Measurements from ENCODE around the gene KPNA1. TPM values are rescaled to one million over a fixed set of nuclear protein-coding genes. Genes with fewer than 3 reads are reported as not detected.

KPNA1 gene
- polyA plus RNA-seq, 6 donors from 2014 or later, result 31.5 to 44.1 (median 34.5) TPM

GRCh38 chr3:122546151-122546550 is 31.4 kb upstream of the KPNA1 start:
- Mint-ChIP-seq H3K36me3 (peaks cover 32 to 38% of the 10 kb centered on the region in 2 donors), H3K4me3 (no peak overlapping the region), H3K27me3 (no peaks in the 10 kb centered on the region), H3K4me1 (peaks cover 0 to 4% (median 0%) of the 10 kb centered on the region in 3 donors), H3K27ac (no peak overlapping the region), H3K9me3 (no peaks in the 10 kb centered on the region)
- no peak for DNase-seq
- no peak for ATAC-seq (ENCODE audit: low read depth in 2 of 2)

GRCh38 chr3:122538956-122539490 is 24.3 kb upstream of the KPNA1 start:
- Mint-ChIP-seq H3K9me3 (no peaks in the 10 kb centered on the region), H3K27me3 (no peaks in the 10 kb centered on the region), H3K36me3 (peaks cover 26% of the 10 kb centered on the region in 2 donors), H3K27ac (peak overlapping the region in 4 of 6 donors; percentile 8 to 87 (median 50)), H3K4me1 (peaks cover 1 to 7% (median 4%) of the 10 kb centered on the region in 3 donors), H3K4me3 (peak overlapping the region in 1 of 8 donors; percentile 10)
- ATAC-seq (ENCODE audit: low read depth in 2 of 2) (no peak), DNase-seq (no peak)

DNA sequence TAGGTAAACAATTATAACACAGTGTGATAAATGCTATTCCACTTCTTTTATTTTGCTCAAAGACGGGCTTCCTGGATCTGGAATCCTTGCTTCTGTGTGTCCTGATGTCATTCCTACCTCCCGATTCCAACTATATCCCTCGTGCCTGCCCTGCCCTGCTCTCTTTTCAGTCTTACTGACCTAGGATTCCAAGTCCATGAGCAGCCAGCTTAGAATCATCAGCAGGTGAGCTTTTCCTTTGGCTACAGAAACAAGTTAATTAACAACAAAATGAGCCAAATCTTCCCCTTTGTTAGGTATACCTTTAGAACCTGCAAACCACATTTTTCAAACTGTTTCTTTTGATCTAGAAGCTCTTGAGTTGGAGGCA is 21.9 kb upstream of the KPNA1 start:
- peaks cover 1 to 7% (median 4%) of the 10 kb centered on the region in 3 donors for H3K4me1 Mint-ChIP-seq
- H3K27ac Mint-ChIP-seq, result peak overlapping the region in 1 of 6 donors; percentile 9
- H3K4me3 Mint-ChIP-seq, result no peak overlapping the region
- DNase-seq (no peak), ATAC-seq (ENCODE audit: low read depth in 2 of 2) (no peak)
- no peaks in the 10 kb centered on the region for H3K9me3 Mint-ChIP-seq
- H3K27me3 Mint-ChIP-seq, result no peaks in the 10 kb centered on the region
- peaks cover 31 to 46% of the 10 kb centered on the region in 2 donors for H3K36me3 Mint-ChIP-seq

- no peak overlapping the region for H3K27ac Mint-ChIP-seq
- no peak overlapping the region for H3K4me3 Mint-ChIP-seq
- no peaks in the 10 kb centered on the region for H3K27me3 Mint-ChIP-seq
- peaks cover 1 to 7% (median 4%) of the 10 kb centered on the region in 3 donors for H3K4me1 Mint-ChIP-seq
- DNase-seq (no peak), ATAC-seq (ENCODE audit: low read depth in 2 of 2) (no peak)
- H3K9me3 Mint-ChIP-seq, result no peaks in the 10 kb centered on the region
- peaks cover 31 to 47% of the 10 kb centered on the region in 2 donors for H3K36me3 Mint-ChIP-seq
Observed at GRCh38 chr3:122535964-122536631, 21.4 kb upstream of the KPNA1 start.

DNA sequence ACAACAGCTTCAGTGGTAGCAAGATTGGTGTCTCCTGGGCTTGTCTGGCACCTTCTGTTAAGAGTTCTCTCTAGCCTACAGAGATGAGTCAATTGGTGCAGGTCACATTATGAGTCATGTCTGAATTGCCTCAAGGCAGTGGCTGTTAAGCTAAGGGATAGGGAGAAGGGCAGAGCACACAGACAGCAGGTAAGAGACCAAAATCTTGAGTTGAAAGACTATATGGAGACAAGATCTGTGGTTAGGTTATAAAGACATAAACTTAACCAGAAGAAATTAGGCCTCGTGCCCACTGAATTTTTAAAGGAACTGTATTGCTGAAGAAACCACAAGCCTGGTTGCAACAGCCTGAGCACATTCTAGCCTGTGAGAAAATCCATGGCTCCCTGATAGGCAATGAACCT is 19.2 kb upstream of the KPNA1 start:
- no peak for ATAC-seq (ENCODE audit: low read depth in 2 of 2)

DNA sequence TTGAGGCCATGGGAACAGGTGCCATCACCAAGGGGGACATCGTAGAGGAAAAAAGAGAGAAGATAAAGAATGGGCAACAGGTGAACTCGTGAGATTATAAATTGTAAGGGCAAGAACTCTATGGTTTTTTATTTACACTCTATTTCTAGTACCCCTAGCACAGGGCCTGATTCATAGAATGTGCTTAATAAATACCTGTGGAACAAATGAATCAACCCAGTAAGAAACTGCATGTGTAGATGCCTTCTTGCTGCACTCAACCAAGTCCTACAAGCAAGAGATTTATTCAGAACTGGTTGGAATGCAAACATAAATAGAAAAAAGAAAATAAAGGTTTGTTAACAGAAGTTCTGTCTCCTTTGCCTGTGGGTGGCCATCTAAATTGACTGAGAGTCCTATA is 18.7 kb upstream of the KPNA1 start:
- ATAC-seq (ENCODE audit: low read depth in 2 of 2) (no peak), DNase-seq (no peak)
- Mint-ChIP-seq H3K27me3 (no peaks in the 10 kb centered on the region), H3K36me3 (peaks cover 17 to 38% of the 10 kb centered on the region in 2 donors), H3K4me1 (no peaks in the 10 kb centered on the region), H3K9me3 (no peaks in the 10 kb centered on the region), H3K27ac (no peak overlapping the region), H3K4me3 (no peak overlapping the region)

More for the DNA sequence above, 19.2 kb upstream of the KPNA1 start:
- no peak overlapping the region for H3K27ac Mint-ChIP-seq
- H3K27me3 Mint-ChIP-seq, result no peaks in the 10 kb centered on the region
- DNase-seq, result no peak
- H3K4me1 Mint-ChIP-seq, result peaks cover 0 to 3% (median 0%) of the 10 kb centered on the region in 3 donors
- peaks cover 20 to 38% of the 10 kb centered on the region in 2 donors for H3K36me3 Mint-ChIP-seq
- H3K9me3 Mint-ChIP-seq, result no peaks in the 10 kb centered on the region
- H3K4me3 Mint-ChIP-seq, result no peak overlapping the region

DNA sequence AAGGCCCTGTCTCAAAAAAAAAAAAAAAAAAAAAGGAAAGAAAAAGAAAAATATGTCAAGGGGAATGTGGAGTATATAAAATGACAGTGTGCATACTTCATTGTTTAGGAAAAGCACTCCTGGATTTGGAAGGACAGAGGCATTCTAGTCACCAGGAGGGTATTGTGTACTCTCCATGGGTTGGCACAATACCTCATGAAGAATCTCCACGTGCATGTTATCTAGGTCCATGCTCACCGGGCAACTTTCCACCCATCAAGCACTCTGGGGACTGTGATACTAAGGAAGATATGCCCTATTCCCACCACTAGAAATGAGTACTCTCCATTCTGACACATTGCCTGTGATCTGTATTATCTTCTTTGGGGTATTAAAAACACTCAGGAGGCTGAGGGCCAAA is 15.4 kb upstream of the KPNA1 start:
- Mint-ChIP-seq H3K4me1 (no peaks in the 10 kb centered on the region), H3K27me3 (no peaks in the 10 kb centered on the region), H3K36me3 (peaks cover 8 to 28% of the 10 kb centered on the region in 2 donors), H3K27ac (peak overlapping the region in 1 of 6 donors; percentile 13), H3K4me3 (no peak overlapping the region), H3K9me3 (no peaks in the 10 kb centered on the region)
- ATAC-seq (ENCODE audit: low read depth in 2 of 2) (no peak), DNase-seq (no peak)

DNA sequence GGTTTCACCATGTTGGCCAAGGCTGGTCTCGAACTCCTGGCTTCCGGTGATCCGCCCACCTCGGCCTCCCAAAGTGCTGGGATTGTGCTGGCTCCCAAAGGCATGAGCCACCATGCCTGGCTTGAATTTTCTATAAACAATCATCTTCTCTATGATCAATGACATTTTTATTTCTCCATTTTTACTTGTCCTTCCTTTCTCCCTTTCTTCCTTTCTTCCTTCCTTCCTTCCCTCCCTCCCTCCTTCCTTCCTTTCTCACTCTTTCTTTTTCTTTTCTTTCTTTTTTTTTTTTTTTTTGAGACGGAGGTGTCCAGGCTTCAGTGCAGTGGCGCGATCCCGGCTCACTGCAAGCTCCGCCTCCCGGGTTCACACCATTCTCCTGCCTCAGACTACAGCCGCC is 8.6 kb upstream of the KPNA1 start:
- Mint-ChIP-seq H3K27ac (no peak overlapping the region), H3K4me1 (no peaks in the 10 kb centered on the region), H3K36me3 (no peaks in the 10 kb centered on the region), H3K4me3 (no peak overlapping the region), H3K27me3 (no peaks in the 10 kb centered on the region), H3K9me3 (no peaks in the 10 kb centered on the region)
- no peak for DNase-seq
- ATAC-seq (ENCODE audit: low read depth in 2 of 2), result no peak

GRCh38 chr3:122520861-122521260 is 6.1 kb upstream of the KPNA1 start:
- Mint-ChIP-seq H3K27ac (no peak overlapping the region), H3K36me3 (no peaks in the 10 kb centered on the region), H3K4me3 (peak overlapping the region in 1 of 8 donors; percentile 18)

GRCh38 chr3:122519693-122520092 is 5.0 kb upstream of the KPNA1 start:
- DNase-seq (no peak), ATAC-seq (ENCODE audit: low read depth in 2 of 2) (no peak)
- Mint-ChIP-seq H3K27ac (no peak overlapping the region), H3K27me3 (no peaks in the 10 kb centered on the region), H3K9me3 (no peaks in the 10 kb centered on the region), H3K4me3 (no peak overlapping the region), H3K36me3 (no peaks in the 10 kb centered on the region), H3K4me1 (peaks cover 4 to 5% (median 4%) of the 10 kb centered on the region in 3 donors)

More at GRCh38 chr3:122520861-122521260, 6.1 kb upstream of the KPNA1 start:
- H3K9me3 Mint-ChIP-seq, result no peaks in the 10 kb centered on the region
- no peaks in the 10 kb centered on the region for H3K27me3 Mint-ChIP-seq
- no peak for ATAC-seq (ENCODE audit: low read depth in 2 of 2)
- no peaks in the 10 kb centered on the region for H3K4me1 Mint-ChIP-seq
- no peak for DNase-seq

- Mint-ChIP-seq H3K36me3 (no peaks in the 10 kb centered on the region), H3K4me3 (peak overlapping the region in 1 of 8 donors; percentile 73)
Observed at GRCh38 chr3:122516846-122517360, 2.2 kb upstream of the KPNA1 start.

GRCh38 chr3:122515870-122516269 is 1.1 kb upstream of the KPNA1 start:
- peaks cover 23 to 32% (median 31%) of the 10 kb centered on the region in 3 donors for H3K4me1 Mint-ChIP-seq
- peak overlapping the region in 1 of 6 donors; percentile 4 for H3K27ac Mint-ChIP-seq
- H3K9me3 Mint-ChIP-seq, result no peaks in the 10 kb centered on the region
- H3K4me3 Mint-ChIP-seq, result peak overlapping the region in 3 of 8 donors; percentile 28 to 73 (median 71)
- no peaks in the 10 kb centered on the region for H3K36me3 Mint-ChIP-seq
- H3K27me3 Mint-ChIP-seq, result no peaks in the 10 kb centered on the region
- DNase-seq (no peak), ATAC-seq (ENCODE audit: low read depth in 2 of 2) (no peak)

More at GRCh38 chr3:122516846-122517360, 2.2 kb upstream of the KPNA1 start:
- no peak overlapping the region for H3K27ac Mint-ChIP-seq
- ATAC-seq (ENCODE audit: low read depth in 2 of 2), result no peak
- H3K9me3 Mint-ChIP-seq, result no peaks in the 10 kb centered on the region
- no peaks in the 10 kb centered on the region for H3K27me3 Mint-ChIP-seq
- peaks cover 15 to 22% (median 21%) of the 10 kb centered on the region in 3 donors for H3K4me1 Mint-ChIP-seq
- DNase-seq, result no peak

GRCh38 chr3:122515020-122515468 is 305 bp upstream of the KPNA1 start:
- Mint-ChIP-seq H3K27ac (peak overlapping the region; percentile 88 to 99 (median 96)), H3K4me1 (peaks cover 32 to 40% (median 37%) of the 10 kb centered on the region in 3 donors), H3K27me3 (no peaks in the 10 kb centered on the region), H3K4me3 (peak overlapping the region; percentile 78 to 93 (median 91)), H3K36me3 (peaks cover 1 to 4% of the 10 kb centered on the region in 2 donors), H3K9me3 (peaks cover 0 to 2% (median under 1%) of the 10 kb centered on the region in 7 donors)
- no peak for DNase-seq
- ATAC-seq (ENCODE audit: low read depth in 2 of 2), result no peak
